H9 (cell line): ENCODE data around the gene PDS5B. TPM values are rescaled to one million over a fixed set of nuclear protein-coding genes. Genes with fewer than 3 reads are reported as not detected.

Source experiments
- DNase-seq: peaks from one replicate; pipeline ENCODE4 v3.0.0-alpha.2; 2017
- H2AFZ ChIP-seq: one replicate; pipeline ENCODE4 v1.6.1; 2013; ENCODE audit warnings: mild to moderate bottlenecking, low read length, control low read depth, moderate library complexity
- H2AK5ac ChIP-seq: 2 replicates; pipeline ENCODE4 v1.6.1; 2013; ENCODE audit warnings: low read length, control low read depth, mixed read lengths; ENCODE audit not compliant: insufficient read length
- H2BK120ac ChIP-seq: one replicate; pipeline ENCODE4 v1.6.1; 2013; ENCODE audit warnings: low read depth, mild to moderate bottlenecking, low read length, control low read depth, inconsistent platforms; ENCODE audit not compliant: poor library complexity, severe bottlenecking
- H2BK12ac ChIP-seq: 2 replicates; pipeline ENCODE4 v1.6.1; 2013; ENCODE audit warnings: low read length, control low read depth, mixed read lengths, low read depth; ENCODE audit not compliant: insufficient read length
- H2BK15ac ChIP-seq: 2 replicates; pipeline ENCODE4 v1.6.1; 2013; ENCODE audit warnings: low read depth, low read length, control low read depth
- H2BK20ac ChIP-seq: one replicate; pipeline ENCODE4 v1.6.1; 2013; ENCODE audit warnings: low read depth, mild to moderate bottlenecking, low read length, control low read depth, inconsistent platforms; ENCODE audit not compliant: poor library complexity, severe bottlenecking
- H2BK5ac ChIP-seq: 2 replicates; pipeline ENCODE4 v1.6.1; 2013; ENCODE audit warnings: low read length, control low read depth, mixed read lengths; ENCODE audit not compliant: insufficient read length
- H3K14ac ChIP-seq: 2 replicates; pipeline ENCODE4 v1.6.1; 2013; ENCODE audit warnings: low read length, control low read depth; ENCODE audit not compliant: insufficient read depth
- H3K18ac ChIP-seq: 2 replicates; pipeline ENCODE4 v1.6.1; 2013; ENCODE audit warnings: low read depth, mild to moderate bottlenecking, mixed read lengths, low read length, control low read depth; ENCODE audit not compliant: insufficient read length
- H3K23ac ChIP-seq: 2 replicates; pipeline ENCODE4 v1.6.1; 2013; ENCODE audit warnings: low read length, control low read depth, mixed read lengths, low read depth; ENCODE audit not compliant: insufficient read length
- H3K23me2 ChIP-seq: 2 replicates; pipeline ENCODE4 v1.6.1; 2013; ENCODE audit warnings: low read depth, mild to moderate bottlenecking, mixed read lengths, low read length, control low read depth; ENCODE audit not compliant: insufficient read length, poor library complexity, severe bottlenecking
- H3K27ac ChIP-seq: 2 replicates; pipeline ENCODE4 v1.5.1; 2013; ENCODE audit warnings: low read length, control low read depth, mixed read lengths, low read depth; ENCODE audit not compliant: insufficient read length
- H3K27me3 ChIP-seq: 2 replicates; pipeline ENCODE4 v1.6.1; 2013; ENCODE audit warnings: low read length, control low read depth, inconsistent platforms; ENCODE audit not compliant: insufficient read depth
- H3K4ac ChIP-seq: 2 replicates; pipeline ENCODE4 v1.6.1; 2013; ENCODE audit warnings: low read depth, mild to moderate bottlenecking, control low read depth, inconsistent platforms, low read length, moderate library complexity
- H3K4me1 ChIP-seq: 2 replicates; pipeline ENCODE4 v1.6.1; 2013; ENCODE audit warnings: low read length, control low read depth, inconsistent platforms; ENCODE audit not compliant: insufficient read depth
- H3K4me2 ChIP-seq: 2 replicates; pipeline ENCODE4 v1.6.1; 2013; ENCODE audit warnings: low read length, control low read depth, mixed read lengths; ENCODE audit not compliant: insufficient read length, insufficient read depth
- H3K56ac ChIP-seq: 2 replicates; pipeline ENCODE4 v1.6.1; 2013; ENCODE audit warnings: low read depth, mild to moderate bottlenecking, mixed read lengths, low read length, control low read depth; ENCODE audit not compliant: insufficient read length
- H3K79me1 ChIP-seq: 2 replicates; pipeline ENCODE4 v1.6.1; 2013; ENCODE audit warnings: low read depth, mild to moderate bottlenecking, moderate library complexity, low read length, control low read depth, inconsistent platforms; ENCODE audit not compliant: insufficient read depth, poor library complexity, severe bottlenecking
- H3K79me2 ChIP-seq: 2 replicates; pipeline ENCODE4 v1.6.1; 2013; ENCODE audit warnings: low read length, control low read depth, inconsistent platforms; ENCODE audit not compliant: insufficient read depth
- H3K9ac ChIP-seq: 2 replicates; pipeline ENCODE4 v1.6.1; 2013; ENCODE audit warnings: low read length, control low read depth, mixed read lengths; ENCODE audit not compliant: insufficient read length; ENCODE audit errors: extremely low read depth
- H3K9me3 ChIP-seq: one replicate; pipeline ENCODE4 v1.6.1; 2013; ENCODE audit warnings: low read depth, low read length, inconsistent platforms; ENCODE audit not compliant: control insufficient read depth
- H3T11ph ChIP-seq: one replicate; pipeline ENCODE4 v1.6.1; 2013; ENCODE audit warnings: mild to moderate bottlenecking, low read length, control low read depth, inconsistent platforms
- H4K20me1 ChIP-seq: one replicate; pipeline ENCODE4 v1.6.1; 2013; ENCODE audit not compliant: control insufficient read depth, insufficient read length, insufficient read depth
- H4K5ac ChIP-seq: 2 replicates; pipeline ENCODE4 v1.6.1; 2013; ENCODE audit warnings: low read depth, mild to moderate bottlenecking, mixed read lengths, low read length, control low read depth; ENCODE audit not compliant: insufficient read length
- H4K8ac ChIP-seq: replicated peaks from 2 replicates; pipeline ENCODE4 v1.6.1; 2013; ENCODE audit warnings: low read length, control low read depth, mixed read lengths, low read depth; ENCODE audit not compliant: insufficient read length
- H4K91ac ChIP-seq: 2 replicates; pipeline ENCODE4 v1.6.1; 2013; ENCODE audit warnings: low read depth, mild to moderate bottlenecking, moderate library complexity, mixed read lengths, low read length, control low read depth; ENCODE audit not compliant: insufficient read length
- H3K27ac Mint-ChIP-seq, 3 experiments: 2 replicates in 2 of 3; 3 replicates in 1 of 3; pipeline ENCODE4 v1.8.0; 2020 to 2021; ENCODE audit warnings: mixed read lengths in 3 of 3, mild to moderate bottlenecking in 1 of 3, moderate library complexity in 1 of 3
- H3K27me3 Mint-ChIP-seq: 2 replicates; pipeline ENCODE4 v1.8.0; 2021; ENCODE audit warnings: low read depth, mild to moderate bottlenecking, moderate library complexity, mixed read lengths
- H3K36me3 Mint-ChIP-seq, 3 experiments: 2 replicates in 2 of 3; 3 replicates in 1 of 3; pipeline ENCODE4 v1.8.0; 2020 to 2021; ENCODE audit warnings: low read depth in 3 of 3, mixed read lengths in 3 of 3; ENCODE audit not compliant: insufficient read depth in 1 of 3
- H3K4me1 Mint-ChIP-seq, 2 experiments: 2 replicates each; pipeline ENCODE4 v1.8.0; 2020; ENCODE audit warnings: mixed read lengths in 2 of 2
- H3K4me3 Mint-ChIP-seq, 2 experiments: 2 replicates in 1 of 2; 3 replicates in 1 of 2; pipeline ENCODE4 v1.8.0; 2020 to 2021; ENCODE audit warnings: mild to moderate bottlenecking in 2 of 2, mixed read lengths in 2 of 2, moderate library complexity in 1 of 2
- H3K9me3 Mint-ChIP-seq, 2 experiments: 2 replicates in 1 of 2; 3 replicates in 1 of 2; pipeline ENCODE4 v1.8.0; 2020; ENCODE audit warnings: mild to moderate bottlenecking in 2 of 2, mixed read lengths in 2 of 2, moderate library complexity in 1 of 2
- CTCF ChIP-seq: fragments of 200-600 bp; sonication (generic); conservative IDR thresholded peaks from 3 replicates; pipeline ENCODE4 v1.8.0; 2021; ENCODE audit warnings: antibody characterized with exemption, mild to moderate bottlenecking
- WGBS: extraction: QIAGEN DNeasy Blood & Tissue Kit; methylation state at CpG from one replicate; pipeline ENCODE4 v1.1.7; 2013; ENCODE audit warnings: missing lambda C conversion rate, low lambda C conversion rate, mixed read lengths; ENCODE audit not compliant: insufficient read length; ENCODE audit errors: extremely low coverage; 5-methylcytosine and 5-hydroxymethylcytosine counted together
- total RNA-seq: library from RNA; stranded (reverse); gene quantifications from 2 replicates; pipeline ENCODE4 v1.2.1, GENCODE V29; 2021

PDS5B gene
- total RNA-seq, 1 experiment from 2014 or later: 50.0 TPM

- Histone ChIP-seq H3K9ac (no peak overlapping the region), H2BK12ac (no peak overlapping the region), H3K18ac (no peak overlapping the region), H2BK120ac (no peak overlapping the region), H3K23me2 (no peaks in the 10 kb centered on the region), H3K27ac (no peak overlapping the region), H2AK5ac (no peak overlapping the region), H4K8ac (no peak overlapping the region), H4K20me1 (no peaks in the 10 kb centered on the region), H3K79me2 (no peaks in the 10 kb centered on the region), H3K23ac (no peak overlapping the region), H3K56ac (no peak overlapping the region), H2BK5ac (no peak overlapping the region), H3K4me1 (peaks cover 4% of the 10 kb centered on the region; the same call in 1 of the 2 replicates), H3T11ph (no peak overlapping the region), H3K4ac (no peak overlapping the region), H4K5ac (no peak overlapping the region), H3K9me3 (no peaks in the 10 kb centered on the region), H3K4me2 (no peak overlapping the region), H3K79me1 (no peaks in the 10 kb centered on the region), H3K27me3 (no peaks in the 10 kb centered on the region), H4K91ac (no peak overlapping the region), H2BK15ac (no peak overlapping the region), H2BK20ac (no peak overlapping the region), H3K14ac (no peak overlapping the region), H2AFZ (no peak overlapping the region)
- no peak for DNase-seq
- Mint-ChIP-seq H3K4me1 (peaks cover 6% of the 10 kb centered on the region in 2 experiments), H3K36me3 (peaks cover 0 to 2% (median 0%) of the 10 kb centered on the region in 3 experiments; a peak in 1 of 7 replicates), H3K9me3 (no peaks in the 10 kb centered on the region), H3K4me3 (no peak overlapping the region; a peak in 1 of 5 replicates), H3K27ac (no peak overlapping the region), H3K27me3 (no peaks in the 10 kb centered on the region)
- WGBS: no CpG with 5 or more reads among the region's 5 CpGs
- no peak for TF ChIP-seq CTCF
Measured at GRCh38 chr13:32823597-32823996, 237.3 kb downstream of the PDS5B start.
